Vagina (tissue), 2 donors: Measurements from ENCODE around the gene WDFY2. TPM values are rescaled to one million over a fixed set of nuclear protein-coding genes. Genes with fewer than 3 reads are reported as not detected.

Source experiments
- DNase-seq, 2 donors: peaks; one replicate each; pipeline ENCODE4 v3.0.0-alpha.2; 2017; ENCODE audit errors: extremely low spot score in 2 of 2
- H3K27ac ChIP-seq: fragments of 200-600 bp; sonication (generic); one replicate; pipeline ENCODE4 v1.5.1; 2019
- H3K27me3 ChIP-seq: fragments of 200-600 bp; sonication (generic); one replicate; pipeline ENCODE4 v1.5.1; 2019
- H3K36me3 ChIP-seq, 2 donors: fragments of 200-600 bp; sonication (generic); one replicate each; pipeline ENCODE4 v1.5.1; 2017 to 2019
- H3K4me1 ChIP-seq: fragments of 200-600 bp; sonication (generic); one replicate; pipeline ENCODE4 v1.5.1; 2019
- H3K4me3 ChIP-seq, 2 donors: fragments of 200-600 bp; sonication (generic); 1 replicate in 1 of 2; 2 replicates in 1 of 2; pipeline ENCODE4 v1.5.1; 2016 to 2019
- H3K9me3 ChIP-seq: fragments of 200-600 bp; sonication (generic); one replicate; pipeline ENCODE4 v1.5.1; 2019
- POLR2A ChIP-seq, 2 donors: fragments of 450-650 bp; IDR thresholded peaks; one replicate each; pipeline ENCODE4 v1.6.1; 2017; ENCODE audit warnings: antibody characterized with exemption in 2 of 2, mild to moderate bottlenecking in 2 of 2, moderate library complexity in 2 of 2
- POLR2AphosphoS5 ChIP-seq, 2 donors: sonication (generic); formaldehyde crosslinking; IDR thresholded peaks; one replicate each; pipeline ENCODE4 v1.9.0; 2017; ENCODE audit warnings: antibody characterized with exemption in 2 of 2, mild to moderate bottlenecking in 2 of 2, low read depth in 1 of 2; ENCODE audit not compliant: insufficient read depth in 1 of 2
- intact Hi-C: fragments of 100-400 bp; cut with DNase I; formaldehyde crosslinking; loops from one replicate; pipeline ENCODE4 v1.15.1; 2023
- total RNA-seq: library from RNA; depleted of rRNA; stranded (reverse); fragments of >200 nt; gene quantifications from one replicate; pipeline ENCODE4 v1.2.3, GENCODE V29; 2016
- TF ChIP-seq, protein P1 (sequence below), 3 experiments: fragments of 450-650 bp in 2 of 3; fragments of 200-600 bp in 1 of 3; sonication (generic) in 1 of 3; IDR thresholded peaks; one replicate each; pipeline ENCODE4 v1.5.1; 2017 to 2019; ENCODE audit warnings: antibody characterized with exemption in 3 of 3, mild to moderate bottlenecking in 2 of 3, moderate library complexity in 2 of 3

The WDFY2 gene
- total RNA-seq, 1 donor from 2014 or later = 26.3 TPM

DNA sequence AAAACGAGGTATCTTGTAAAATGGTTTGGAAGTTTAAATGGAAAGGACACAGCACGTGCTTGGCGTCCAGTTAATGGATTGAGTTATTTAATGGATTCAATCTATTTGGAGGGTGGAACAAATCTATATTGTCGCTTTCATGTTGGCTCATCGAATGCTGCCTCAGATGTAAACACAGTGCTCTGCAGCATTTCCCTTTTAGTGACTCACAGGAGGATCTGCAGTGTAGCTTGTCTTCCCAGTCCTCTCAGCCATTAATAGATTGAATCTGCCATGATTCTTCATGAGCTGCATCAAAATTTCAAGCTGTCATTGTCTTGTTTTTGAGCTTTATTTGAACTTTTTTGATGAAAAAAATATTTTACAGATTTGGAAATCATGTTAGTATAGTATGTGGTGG lies 175.0 kb downstream of the WDFY2 start:
- H3K4me1 ChIP-seq = peaks cover 5% of the 10 kb centered on the region
- TF ChIP-seq POLR2AphosphoS5 (IDR thresholded peaks at IDR 0.05; ENCODE audit: insufficient read depth in 1 of 2, low read depth in 1 of 2) (no peak), POLR2A (IDR thresholded peaks at IDR 0.05) (no peak)
- TF ChIP-seq, protein P1, sequence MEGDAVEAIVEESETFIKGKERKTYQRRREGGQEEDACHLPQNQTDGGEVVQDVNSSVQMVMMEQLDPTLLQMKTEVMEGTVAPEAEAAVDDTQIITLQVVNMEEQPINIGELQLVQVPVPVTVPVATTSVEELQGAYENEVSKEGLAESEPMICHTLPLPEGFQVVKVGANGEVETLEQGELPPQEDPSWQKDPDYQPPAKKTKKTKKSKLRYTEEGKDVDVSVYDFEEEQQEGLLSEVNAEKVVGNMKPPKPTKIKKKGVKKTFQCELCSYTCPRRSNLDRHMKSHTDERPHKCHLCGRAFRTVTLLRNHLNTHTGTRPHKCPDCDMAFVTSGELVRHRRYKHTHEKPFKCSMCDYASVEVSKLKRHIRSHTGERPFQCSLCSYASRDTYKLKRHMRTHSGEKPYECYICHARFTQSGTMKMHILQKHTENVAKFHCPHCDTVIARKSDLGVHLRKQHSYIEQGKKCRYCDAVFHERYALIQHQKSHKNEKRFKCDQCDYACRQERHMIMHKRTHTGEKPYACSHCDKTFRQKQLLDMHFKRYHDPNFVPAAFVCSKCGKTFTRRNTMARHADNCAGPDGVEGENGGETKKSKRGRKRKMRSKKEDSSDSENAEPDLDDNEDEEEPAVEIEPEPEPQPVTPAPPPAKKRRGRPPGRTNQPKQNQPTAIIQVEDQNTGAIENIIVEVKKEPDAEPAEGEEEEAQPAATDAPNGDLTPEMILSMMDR (IDR thresholded peaks at IDR 0.05) = no peak
- intact Hi-C loops = no loop called here
- H3K4me3 ChIP-seq = no peak overlapping the region
- H3K9me3 ChIP-seq = no peaks in the 10 kb centered on the region
- no peaks in the 10 kb centered on the region for H3K27me3 ChIP-seq
- DNase-seq = no peak
- H3K27ac ChIP-seq = no peak overlapping the region
- peaks cover 0 to 44% of the 10 kb centered on the region in 2 donors for H3K36me3 ChIP-seq

DNA sequence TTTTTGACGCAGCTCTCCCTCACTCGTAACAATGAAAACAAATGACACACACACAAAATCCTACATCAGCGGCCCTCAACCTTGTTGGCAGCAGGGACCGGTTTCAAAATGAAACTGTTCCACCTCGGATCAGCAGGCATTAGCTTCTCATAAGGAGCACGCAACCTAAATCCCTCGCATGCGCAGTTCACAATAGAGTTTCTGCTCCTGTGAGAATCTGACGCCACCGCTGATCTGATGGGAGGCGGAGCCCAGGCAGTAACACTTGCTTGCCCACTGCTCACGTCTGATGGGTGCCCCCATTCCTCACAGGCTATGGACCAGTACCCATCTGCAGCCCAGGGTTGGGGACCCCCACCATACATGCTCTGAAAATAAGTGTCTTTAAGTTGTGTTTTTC lies 176.3 kb downstream of the WDFY2 start:
- Histone ChIP-seq H3K27me3 (no peaks in the 10 kb centered on the region), H3K4me1 (peaks cover 13% of the 10 kb centered on the region), H3K27ac (no peak overlapping the region), H3K9me3 (no peaks in the 10 kb centered on the region), H3K36me3 (peaks cover 0 to 44% of the 10 kb centered on the region in 2 donors), H3K4me3 (no peak overlapping the region)
- no peak for TF ChIP-seq POLR2A (IDR thresholded peaks at IDR 0.05)
- no peak for TF ChIP-seq POLR2AphosphoS5 (IDR thresholded peaks at IDR 0.05; ENCODE audit: insufficient read depth in 1 of 2, low read depth in 1 of 2)
- TF ChIP-seq, protein P1 (IDR thresholded peaks at IDR 0.05) = no peak
- intact Hi-C loops = no loop called here
- no peak for DNase-seq

DNA sequence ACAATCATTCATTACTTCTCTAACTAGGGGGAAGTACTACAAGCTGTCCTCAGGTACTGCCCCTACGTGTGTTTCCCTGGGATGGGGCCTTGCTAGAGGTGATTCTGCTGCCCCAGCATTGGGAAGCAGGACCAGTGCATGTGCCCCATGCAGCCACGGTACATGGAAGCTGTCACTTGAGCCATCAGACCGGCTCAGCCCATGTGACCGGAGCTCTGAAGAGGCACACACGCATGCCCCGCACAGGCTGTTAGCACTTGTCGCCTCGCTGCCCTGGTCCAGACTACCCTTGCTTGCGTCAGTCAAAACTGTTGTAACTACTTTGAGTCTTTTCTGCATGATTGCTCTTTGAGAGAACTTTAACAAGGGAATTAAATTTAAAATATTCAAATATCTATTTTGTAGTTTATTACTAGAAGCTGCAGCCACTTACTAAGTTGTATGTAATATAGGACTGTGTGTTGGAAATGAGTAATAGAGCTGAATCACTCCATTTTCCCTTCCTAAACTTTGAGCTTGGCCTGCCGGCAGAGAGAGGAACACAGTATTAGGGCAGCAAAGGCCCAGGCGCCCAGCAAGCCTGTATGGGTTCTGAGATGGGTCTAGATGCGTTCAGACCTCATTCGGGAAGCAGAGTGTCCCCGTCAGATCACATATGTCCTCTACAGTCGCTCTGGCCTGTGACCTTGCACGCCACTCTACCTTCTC lies 177.5 kb downstream of the WDFY2 start:
- Histone ChIP-seq H3K27ac (peak overlapping the region; percentile 6), H3K4me3 (no peak overlapping the region), H3K4me1 (peaks cover 13% of the 10 kb centered on the region), H3K36me3 (peaks cover 0 to 41% of the 10 kb centered on the region in 2 donors), H3K27me3 (no peaks in the 10 kb centered on the region), H3K9me3 (no peaks in the 10 kb centered on the region)
- peak in 1 of 2 donors; percentile 71 for DNase-seq
- intact Hi-C loops = no loop called here
- TF ChIP-seq POLR2AphosphoS5 (IDR thresholded peaks at IDR 0.05; ENCODE audit: insufficient read depth in 1 of 2, low read depth in 1 of 2) (no peak), POLR2A (IDR thresholded peaks at IDR 0.05) (no peak)
- TF ChIP-seq, protein P1 (IDR thresholded peaks at IDR 0.05) = no peak

DNA sequence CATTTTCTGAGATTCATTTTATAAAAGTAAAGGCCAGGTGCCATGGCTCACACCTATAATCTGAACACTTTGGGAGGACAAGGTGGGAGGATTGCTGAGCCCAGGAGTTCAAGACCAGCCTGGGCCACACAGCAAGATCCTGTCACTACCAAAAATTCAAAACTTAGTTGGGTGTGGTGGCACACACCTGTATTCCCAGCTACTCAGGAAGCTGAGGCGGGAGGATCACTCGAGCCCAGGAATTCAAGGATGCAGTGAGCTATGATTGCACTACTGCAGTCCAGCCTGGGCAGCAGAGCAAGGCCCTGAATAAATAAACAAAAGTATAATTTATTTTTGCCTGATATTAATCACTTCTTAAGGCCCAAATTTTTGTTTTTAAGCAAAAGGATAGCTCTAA lies 179.2 kb downstream of the WDFY2 start:
- peaks cover 0 to 39% of the 10 kb centered on the region in 2 donors for H3K36me3 ChIP-seq
- H3K9me3 ChIP-seq = no peaks in the 10 kb centered on the region
- H3K4me1 ChIP-seq = peaks cover 13% of the 10 kb centered on the region
- peak in 1 of 2 donors; percentile 76 for DNase-seq
- no peak overlapping the region for H3K4me3 ChIP-seq
- peak overlapping the region; percentile 86 for H3K27ac ChIP-seq
- H3K27me3 ChIP-seq = no peaks in the 10 kb centered on the region
- TF ChIP-seq POLR2A (IDR thresholded peaks at IDR 0.05) (no peak), POLR2AphosphoS5 (IDR thresholded peaks at IDR 0.05; ENCODE audit: insufficient read depth in 1 of 2, low read depth in 1 of 2) (no peak)
- TF ChIP-seq, protein P1 (IDR thresholded peaks at IDR 0.05) = no peak
- intact Hi-C loops = no loop called here
